Natural killer cell (primary cell): ENCODE data around the gene CABCOCO1. TPM values are rescaled to one million over a fixed set of nuclear protein-coding genes. Genes with fewer than 3 reads are reported as not detected.
"Not testable (repeated sequence)": the region's sequence is repeated elsewhere in the genome, so short reads cannot be mapped to it uniquely, and the experiment has no call there.

Experiments
- ATAC-seq, 3 donors: fragments of 150-1000 bp in 2 of 3; fragments of 200-7000 bp in 1 of 3; cut with Tn5 transposase; 1 replicate in 1 of 3; 2 replicates in 2 of 3; pipeline ENCODE4 v1.10.0; 2021; ENCODE audit warnings: mild to moderate bottlenecking in 2 of 3, moderate library complexity in 2 of 3
- DNase-seq, 2 donors: peaks; one replicate each; pipeline versions ENCODE4 v3.0.0 to v3.0.0-alpha.2; 2013 to 2021; ENCODE audit warnings: mixed read lengths in 1 of 2
- H3K27ac ChIP-seq: one replicate; pipeline ENCODE4 v1.5.1; 2013; ENCODE audit warnings: mild to moderate bottlenecking, low read length
- H3K27me3 ChIP-seq: one replicate; pipeline ENCODE4 v1.6.1; 2013; ENCODE audit warnings: low read length; ENCODE audit not compliant: control insufficient read depth, insufficient read depth
- H3K36me3 ChIP-seq: one replicate; pipeline ENCODE4 v1.6.1; 2013; ENCODE audit warnings: low read length; ENCODE audit not compliant: control insufficient read depth, insufficient read depth
- H3K4me1 ChIP-seq: one replicate; pipeline ENCODE4 v1.6.1; 2013; ENCODE audit warnings: low read length; ENCODE audit not compliant: control insufficient read depth, insufficient read depth
- H3K4me3 ChIP-seq: one replicate; pipeline ENCODE4 v1.5.1; 2013; ENCODE audit warnings: low read length
- H3K9me3 ChIP-seq: one replicate; pipeline ENCODE4 v1.6.1; 2013; ENCODE audit warnings: low read length; ENCODE audit not compliant: control insufficient read depth, insufficient read depth
- H3K27ac Mint-ChIP-seq, 2 donors: one replicate each; pipeline ENCODE4 v1.8.0; 2022; ENCODE audit warnings: mild to moderate bottlenecking in 2 of 2, mixed read lengths in 2 of 2, moderate library complexity in 1 of 2
- H3K27me3 Mint-ChIP-seq, 2 donors: one replicate each; pipeline ENCODE4 v1.8.0; 2022; ENCODE audit warnings: low read depth in 2 of 2, mixed read lengths in 2 of 2
- H3K36me3 Mint-ChIP-seq: one replicate; pipeline ENCODE4 v1.8.0; 2022; ENCODE audit warnings: mixed read lengths
- H3K4me1 Mint-ChIP-seq, 2 donors: one replicate each; pipeline ENCODE4 v1.8.0; 2022; ENCODE audit warnings: mixed read lengths in 2 of 2
- H3K4me3 Mint-ChIP-seq: one replicate; pipeline ENCODE4 v1.8.0; 2022; ENCODE audit warnings: mild to moderate bottlenecking, moderate library complexity, mixed read lengths
- H3K9me3 Mint-ChIP-seq, 2 donors: one replicate each; pipeline ENCODE4 v1.8.0; 2022; ENCODE audit warnings: mixed read lengths in 2 of 2
- WGBS: methylation state at CpG from one replicate; pipeline ENCODE4 v1.1.7; 2013; ENCODE audit warnings: missing lambda C conversion rate; ENCODE audit not compliant: insufficient coverage; 5-methylcytosine and 5-hydroxymethylcytosine counted together
- intact Hi-C: fragments of 100-400 bp; cut with micrococcal nuclease; formaldehyde crosslinking; loops from one replicate; pipeline ENCODE4 v1.14.2; 2022
- total RNA-seq, 4 donors: library from RNA; stranded (reverse); fragments of 120-200 nt in 1 of 4; gene quantifications; one replicate each; pipeline versions ENCODE4 v1.2.3 to v1.2.4, GENCODE V29; 2013 to 2022
- TF ChIP-seq, protein P1 (sequence below): fragments of 200-600 bp; IDR thresholded peaks from one replicate; pipeline ENCODE4 v1.8.0; 2022; ENCODE audit warnings: antibody characterized with exemption

The CABCOCO1 gene
- total RNA-seq, 3 donors from 2014 or later (not counting 1 experiment from before 2014, with no cell fraction given): not detected

DNA sequence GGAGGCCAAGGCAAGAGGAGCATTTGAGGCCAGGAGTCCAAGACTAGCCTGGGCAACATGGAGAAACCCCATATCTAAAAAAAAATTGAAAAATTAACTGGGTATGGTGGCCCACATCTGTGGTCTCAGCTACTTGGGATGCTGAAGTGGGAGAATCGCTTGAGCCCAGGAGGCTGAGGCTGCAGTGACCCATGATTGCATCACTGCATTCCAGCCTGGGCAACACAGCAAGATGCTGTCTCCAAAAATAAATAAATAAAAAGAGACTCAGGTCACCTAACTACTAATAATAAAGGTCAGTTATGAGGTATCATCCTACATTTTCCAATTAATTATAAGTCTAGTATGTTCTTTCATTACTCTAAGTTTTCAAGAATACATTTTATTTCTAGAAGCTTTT is 20.6 kb downstream of the CABCOCO1 start:
- Histone ChIP-seq H3K9me3 (no peaks in the 10 kb centered on the region), H3K36me3 (no peaks in the 10 kb centered on the region), H3K4me3 (no peak overlapping the region), H3K27me3 (no peaks in the 10 kb centered on the region), H3K27ac (no peak overlapping the region), H3K4me1 (no peaks in the 10 kb centered on the region)
- ATAC-seq: no peak
- H3K4me1 Mint-ChIP-seq: no peaks in the 10 kb centered on the region
- no peaks in the 10 kb centered on the region for H3K9me3 Mint-ChIP-seq
- 100% methylated on average over 1 of the region's 1 CpG for WGBS
- no peak overlapping the region for H3K27ac Mint-ChIP-seq
- no peak overlapping the region for H3K4me3 Mint-ChIP-seq
- TF ChIP-seq, protein P1, sequence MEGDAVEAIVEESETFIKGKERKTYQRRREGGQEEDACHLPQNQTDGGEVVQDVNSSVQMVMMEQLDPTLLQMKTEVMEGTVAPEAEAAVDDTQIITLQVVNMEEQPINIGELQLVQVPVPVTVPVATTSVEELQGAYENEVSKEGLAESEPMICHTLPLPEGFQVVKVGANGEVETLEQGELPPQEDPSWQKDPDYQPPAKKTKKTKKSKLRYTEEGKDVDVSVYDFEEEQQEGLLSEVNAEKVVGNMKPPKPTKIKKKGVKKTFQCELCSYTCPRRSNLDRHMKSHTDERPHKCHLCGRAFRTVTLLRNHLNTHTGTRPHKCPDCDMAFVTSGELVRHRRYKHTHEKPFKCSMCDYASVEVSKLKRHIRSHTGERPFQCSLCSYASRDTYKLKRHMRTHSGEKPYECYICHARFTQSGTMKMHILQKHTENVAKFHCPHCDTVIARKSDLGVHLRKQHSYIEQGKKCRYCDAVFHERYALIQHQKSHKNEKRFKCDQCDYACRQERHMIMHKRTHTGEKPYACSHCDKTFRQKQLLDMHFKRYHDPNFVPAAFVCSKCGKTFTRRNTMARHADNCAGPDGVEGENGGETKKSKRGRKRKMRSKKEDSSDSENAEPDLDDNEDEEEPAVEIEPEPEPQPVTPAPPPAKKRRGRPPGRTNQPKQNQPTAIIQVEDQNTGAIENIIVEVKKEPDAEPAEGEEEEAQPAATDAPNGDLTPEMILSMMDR: no peak
- no peak for DNase-seq
- H3K27me3 Mint-ChIP-seq: peaks cover 0 to 4% of the 10 kb centered on the region in 2 donors
- no peaks in the 10 kb centered on the region for H3K36me3 Mint-ChIP-seq
- intact Hi-C loops: no loop called here

DNA sequence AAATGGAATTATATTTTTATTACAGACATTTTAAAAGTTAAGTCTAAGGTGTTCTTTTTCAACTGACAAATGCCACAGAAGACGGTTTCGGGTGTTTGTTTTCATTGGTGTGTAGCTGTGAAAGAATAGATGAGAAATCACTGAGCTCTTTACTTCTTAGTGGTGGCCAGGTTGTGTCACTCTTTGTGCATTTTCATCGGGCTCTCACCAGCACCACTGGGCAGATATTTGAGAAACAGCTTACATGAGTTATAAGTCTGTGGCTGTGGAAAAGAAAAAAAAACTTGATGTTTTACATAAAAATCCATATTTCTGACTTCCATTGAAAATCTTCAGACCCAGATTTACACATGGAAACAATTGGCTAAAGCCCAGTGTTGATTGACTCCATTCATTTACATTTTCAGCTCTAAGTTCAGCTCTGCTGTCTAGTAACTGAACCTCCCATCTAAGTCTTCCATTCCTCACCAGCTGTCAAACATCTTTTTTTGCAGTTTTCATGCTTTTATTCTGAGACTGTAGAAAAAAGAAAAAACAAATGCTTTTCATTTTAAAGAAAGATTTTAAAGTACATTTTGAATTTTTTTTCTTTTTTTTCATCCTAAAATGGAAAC is 22.3 kb downstream of the CABCOCO1 start:
- H3K36me3 ChIP-seq: no peaks in the 10 kb centered on the region
- Mint-ChIP-seq H3K9me3 (no peaks in the 10 kb centered on the region), H3K27ac (no peak overlapping the region), H3K4me3 (no peak overlapping the region), H3K4me1 (no peaks in the 10 kb centered on the region), H3K27me3 (peaks cover 0 to 4% of the 10 kb centered on the region in 2 donors), H3K36me3 (no peaks in the 10 kb centered on the region)
- H3K27ac ChIP-seq: no peak overlapping the region
- TF ChIP-seq, protein P1: no peak
- H3K9me3 ChIP-seq: no peaks in the 10 kb centered on the region
- WGBS: 97% methylated on average over 3 of the region's 3 CpGs
- H3K27me3 ChIP-seq: no peaks in the 10 kb centered on the region
- ATAC-seq (no peak), DNase-seq (no peak)
- intact Hi-C loops: no loop called here
- H3K4me3 ChIP-seq: no peak overlapping the region
- H3K4me1 ChIP-seq: no peaks in the 10 kb centered on the region

DNA sequence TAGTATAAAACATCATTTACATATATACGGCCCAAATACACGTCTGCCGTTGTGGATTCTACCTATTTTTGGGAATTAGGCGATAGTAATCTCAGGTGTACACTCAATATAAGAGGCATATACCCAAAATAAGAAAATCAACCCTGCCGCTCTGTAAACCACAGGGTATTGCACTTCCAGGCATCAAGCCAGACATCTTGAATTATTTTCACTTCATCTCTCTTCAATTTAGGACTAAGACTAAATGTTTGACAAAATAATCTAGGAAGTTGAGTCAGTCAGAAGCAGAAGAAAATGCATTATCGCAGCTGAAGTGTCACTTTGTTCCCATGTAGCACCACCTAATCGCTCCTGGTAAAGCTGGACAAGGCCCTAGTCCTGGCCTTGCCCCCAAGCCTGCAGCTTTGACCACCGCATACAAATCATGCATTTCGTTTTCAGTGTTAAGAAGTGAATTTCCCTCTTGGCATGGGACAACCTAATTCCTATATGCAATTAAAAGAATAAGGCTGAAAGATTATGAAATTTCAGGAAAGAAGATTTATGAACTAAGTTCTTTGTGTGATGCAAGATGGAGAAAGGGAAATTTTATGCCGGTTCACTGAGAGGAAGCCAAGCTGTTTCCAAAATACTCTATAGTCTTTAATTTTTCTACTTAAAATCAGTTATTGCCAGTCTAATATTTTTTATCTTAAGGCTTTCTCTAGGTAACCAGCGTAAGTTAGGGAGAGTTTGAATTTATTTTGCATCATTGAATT is 26.0 kb downstream of the CABCOCO1 start:
- WGBS: 95% methylated on average over 9 of the region's 11 CpGs
- H3K4me3 Mint-ChIP-seq: no peak overlapping the region
- intact Hi-C loops: no loop called here
- ATAC-seq: no peak
- Histone ChIP-seq H3K9me3 (no peaks in the 10 kb centered on the region), H3K27ac (no peak overlapping the region), H3K4me3 (no peak overlapping the region), H3K36me3 (no peaks in the 10 kb centered on the region), H3K4me1 (no peaks in the 10 kb centered on the region), H3K27me3 (no peaks in the 10 kb centered on the region)
- H3K4me1 Mint-ChIP-seq: no peaks in the 10 kb centered on the region
- DNase-seq: no peak
- no peak overlapping the region for H3K27ac Mint-ChIP-seq
- H3K36me3 Mint-ChIP-seq: no peaks in the 10 kb centered on the region
- H3K9me3 Mint-ChIP-seq: peaks cover 0 to 2% of the 10 kb centered on the region in 2 donors
- TF ChIP-seq, protein P1: no peak
- H3K27me3 Mint-ChIP-seq: peaks cover 0 to 4% of the 10 kb centered on the region in 2 donors

DNA sequence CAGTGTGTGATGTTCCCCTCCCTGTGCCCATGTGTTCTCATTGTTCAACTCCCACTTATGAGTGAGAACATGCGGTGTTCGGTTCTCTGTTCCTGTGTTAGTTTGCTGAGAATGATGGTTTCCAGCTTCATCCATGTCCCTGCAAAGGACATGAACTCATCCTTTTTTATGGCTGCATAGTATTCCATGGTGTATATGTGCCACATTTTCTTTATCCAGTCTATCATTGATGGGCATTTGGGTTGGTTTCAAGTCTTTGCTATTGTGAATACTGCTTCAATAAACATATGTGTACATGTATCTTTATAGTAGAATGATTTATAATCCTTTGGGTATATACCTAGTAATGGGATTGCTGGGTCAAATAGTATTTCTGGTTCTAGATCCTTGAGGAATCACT is 28.9 kb downstream of the CABCOCO1 start:
- ATAC-seq, H3K27me3 ChIP-seq, H3K27ac ChIP-seq, intact Hi-C loops, H3K36me3 ChIP-seq, H3K27ac Mint-ChIP-seq, H3K4me3 Mint-ChIP-seq, H3K4me1 Mint-ChIP-seq, H3K9me3 Mint-ChIP-seq, H3K4me3 ChIP-seq, H3K36me3 Mint-ChIP-seq, DNase-seq, H3K4me1 ChIP-seq, H3K9me3 ChIP-seq: not testable (repeated sequence)
- H3K27me3 Mint-ChIP-seq: peaks cover 0 to 11% of the 10 kb centered on the region in 2 donors
- no CpG with 5 or more reads among the region's 2 CpGs for WGBS
